ENCODE results near the gene ZNF217.
"Not testable (repeated sequence)": the region's sequence is repeated elsewhere in the genome, so short reads cannot be mapped to it uniquely, and the experiment has no call there.

DNA sequence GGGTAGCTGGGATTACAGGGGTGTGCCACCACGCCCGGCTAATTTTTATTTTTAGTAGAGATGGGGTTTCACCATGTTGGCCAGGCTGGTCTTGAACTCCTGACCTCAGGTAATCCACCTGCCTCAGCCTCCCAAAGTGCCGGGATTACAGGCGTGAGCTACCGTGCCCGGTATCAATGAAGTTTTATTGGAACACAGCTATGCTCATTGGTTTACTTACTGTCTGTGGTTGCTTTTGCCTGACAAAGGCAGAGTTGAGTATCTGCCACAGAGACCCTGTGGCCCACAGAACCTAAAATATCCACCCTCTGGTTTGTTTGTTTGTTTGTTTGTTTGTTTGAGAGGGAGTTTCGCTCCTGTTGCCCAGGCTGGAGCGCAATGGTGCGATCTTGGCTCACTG, 43.7 kb upstream of the ZNF217 start:
- TF ChIP-seq, protein P1, sequence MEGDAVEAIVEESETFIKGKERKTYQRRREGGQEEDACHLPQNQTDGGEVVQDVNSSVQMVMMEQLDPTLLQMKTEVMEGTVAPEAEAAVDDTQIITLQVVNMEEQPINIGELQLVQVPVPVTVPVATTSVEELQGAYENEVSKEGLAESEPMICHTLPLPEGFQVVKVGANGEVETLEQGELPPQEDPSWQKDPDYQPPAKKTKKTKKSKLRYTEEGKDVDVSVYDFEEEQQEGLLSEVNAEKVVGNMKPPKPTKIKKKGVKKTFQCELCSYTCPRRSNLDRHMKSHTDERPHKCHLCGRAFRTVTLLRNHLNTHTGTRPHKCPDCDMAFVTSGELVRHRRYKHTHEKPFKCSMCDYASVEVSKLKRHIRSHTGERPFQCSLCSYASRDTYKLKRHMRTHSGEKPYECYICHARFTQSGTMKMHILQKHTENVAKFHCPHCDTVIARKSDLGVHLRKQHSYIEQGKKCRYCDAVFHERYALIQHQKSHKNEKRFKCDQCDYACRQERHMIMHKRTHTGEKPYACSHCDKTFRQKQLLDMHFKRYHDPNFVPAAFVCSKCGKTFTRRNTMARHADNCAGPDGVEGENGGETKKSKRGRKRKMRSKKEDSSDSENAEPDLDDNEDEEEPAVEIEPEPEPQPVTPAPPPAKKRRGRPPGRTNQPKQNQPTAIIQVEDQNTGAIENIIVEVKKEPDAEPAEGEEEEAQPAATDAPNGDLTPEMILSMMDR (IDR thresholded peaks at IDR 0.05) = not testable (repeated sequence)
- TF ChIP-seq, protein P2, sequence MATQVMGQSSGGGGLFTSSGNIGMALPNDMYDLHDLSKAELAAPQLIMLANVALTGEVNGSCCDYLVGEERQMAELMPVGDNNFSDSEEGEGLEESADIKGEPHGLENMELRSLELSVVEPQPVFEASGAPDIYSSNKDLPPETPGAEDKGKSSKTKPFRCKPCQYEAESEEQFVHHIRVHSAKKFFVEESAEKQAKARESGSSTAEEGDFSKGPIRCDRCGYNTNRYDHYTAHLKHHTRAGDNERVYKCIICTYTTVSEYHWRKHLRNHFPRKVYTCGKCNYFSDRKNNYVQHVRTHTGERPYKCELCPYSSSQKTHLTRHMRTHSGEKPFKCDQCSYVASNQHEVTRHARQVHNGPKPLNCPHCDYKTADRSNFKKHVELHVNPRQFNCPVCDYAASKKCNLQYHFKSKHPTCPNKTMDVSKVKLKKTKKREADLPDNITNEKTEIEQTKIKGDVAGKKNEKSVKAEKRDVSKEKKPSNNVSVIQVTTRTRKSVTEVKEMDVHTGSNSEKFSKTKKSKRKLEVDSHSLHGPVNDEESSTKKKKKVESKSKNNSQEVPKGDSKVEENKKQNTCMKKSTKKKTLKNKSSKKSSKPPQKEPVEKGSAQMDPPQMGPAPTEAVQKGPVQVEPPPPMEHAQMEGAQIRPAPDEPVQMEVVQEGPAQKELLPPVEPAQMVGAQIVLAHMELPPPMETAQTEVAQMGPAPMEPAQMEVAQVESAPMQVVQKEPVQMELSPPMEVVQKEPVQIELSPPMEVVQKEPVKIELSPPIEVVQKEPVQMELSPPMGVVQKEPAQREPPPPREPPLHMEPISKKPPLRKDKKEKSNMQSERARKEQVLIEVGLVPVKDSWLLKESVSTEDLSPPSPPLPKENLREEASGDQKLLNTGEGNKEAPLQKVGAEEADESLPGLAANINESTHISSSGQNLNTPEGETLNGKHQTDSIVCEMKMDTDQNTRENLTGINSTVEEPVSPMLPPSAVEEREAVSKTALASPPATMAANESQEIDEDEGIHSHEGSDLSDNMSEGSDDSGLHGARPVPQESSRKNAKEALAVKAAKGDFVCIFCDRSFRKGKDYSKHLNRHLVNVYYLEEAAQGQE (IDR thresholded peaks at IDR 0.05; ENCODE audit: insufficient read depth in 1 of 2, low read depth in 2 of 2, low read length in 1 of 2) = not testable (repeated sequence)
- TF ChIP-seq TCF7L2 (IDR thresholded peaks at IDR 0.05; ENCODE audit: low read depth, low read length) = not testable (repeated sequence)
